IMR-90 (cell line): Measurements from ENCODE around the gene KNTC1. TPM values are rescaled to one million over a fixed set of nuclear protein-coding genes. Genes with fewer than 3 reads are reported as not detected.

Experiments used
- ATAC-seq: fragments of 200-7000 bp; cut with Tn5 transposase; 2 replicates; pipeline ENCODE4 v1.9.1; 2020; ENCODE audit warnings: low read depth, mild to moderate bottlenecking, moderate library complexity
- BruUV-seq: library from RNA; stranded (reverse); fragments of 400-500 nt; replicated peaks from 2 replicates; lab custom pipeline; 2021; lab: Mats Ljungman, UMichigan
- CTCF ChIA-PET: fragments of 300-600 bp; formaldehyde crosslinking; extraction: SDS; loops from one replicate; lab custom pipeline; 2021; ENCODE audit warnings: antibody characterized with exemption; lab: Yijun Ruan, JAX
- POLR2A ChIA-PET: fragments of 300-600 bp; sonication (Branson Sonifier 250); formaldehyde crosslinking; loops from one replicate; lab custom pipeline; 2022; ENCODE audit warnings: antibody characterized with exemption; ENCODE audit not compliant: unreplicated experiment; lab: Charles Lee
- DNase-seq: peaks from one replicate; pipeline ENCODE4 v3.0.0; 2013
- H2AFZ ChIP-seq: replicated peaks from 2 replicates; pipeline ENCODE3; 2013; ENCODE audit warnings: low read length, mild to moderate bottlenecking; ENCODE audit not compliant: poor library complexity
- H2AK5ac ChIP-seq: 2 replicates; pipeline ENCODE4 v1.6.1; 2013; ENCODE audit warnings: low read depth, low read length, inconsistent platforms
- H2AK9ac ChIP-seq: replicated peaks from 2 replicates; pipeline ENCODE3; 2013; ENCODE audit warnings: mild to moderate bottlenecking, low read depth, low read length, moderate library complexity; ENCODE audit not compliant: poor library complexity
- H2BK120ac ChIP-seq: 2 replicates; pipeline ENCODE4 v1.6.1; 2013; ENCODE audit warnings: low read depth, low read length, inconsistent platforms
- H2BK15ac ChIP-seq: 3 replicates; pipeline ENCODE4 v1.6.1; 2013; ENCODE audit warnings: low read depth, low read length, inconsistent platforms
- H2BK20ac ChIP-seq: 2 replicates; pipeline ENCODE4 v1.6.1; 2013; ENCODE audit warnings: low read depth, mild to moderate bottlenecking, inconsistent platforms, low read length, moderate library complexity
- H2BK5ac ChIP-seq: 2 replicates; pipeline ENCODE4 v1.6.1; 2013; ENCODE audit warnings: mild to moderate bottlenecking, low read depth, low read length, inconsistent platforms; ENCODE audit not compliant: poor library complexity, severe bottlenecking
- H3K14ac ChIP-seq: replicated peaks from 2 replicates; pipeline ENCODE4 v1.6.1; 2013; ENCODE audit warnings: low read depth, low read length, inconsistent platforms
- H3K18ac ChIP-seq: 2 replicates; pipeline ENCODE4 v1.6.1; 2013; ENCODE audit warnings: low read depth, low read length, control low read depth
- H3K23ac ChIP-seq: 2 replicates; pipeline ENCODE4 v1.6.1; 2013; ENCODE audit warnings: low read depth, low read length, inconsistent platforms
- H3K27ac ChIP-seq: 2 replicates; pipeline ENCODE4 v1.5.1; 2013; ENCODE audit warnings: mild to moderate bottlenecking, control low read depth, low read length; ENCODE audit not compliant: insufficient read depth
- H3K27me3 ChIP-seq: 2 replicates; pipeline ENCODE4 v1.6.1; 2013; ENCODE audit warnings: low read length; ENCODE audit not compliant: control insufficient read depth, insufficient read depth
- H3K36me3 ChIP-seq: 2 replicates; pipeline ENCODE4 v1.6.1; 2013; ENCODE audit warnings: low read length, mixed read lengths; ENCODE audit not compliant: control insufficient read depth, insufficient read depth
- H3K4ac ChIP-seq: 2 replicates; pipeline ENCODE4 v1.6.1; 2013; ENCODE audit warnings: low read depth, low read length, inconsistent platforms
- H3K4me1 ChIP-seq: 2 replicates; pipeline ENCODE4 v1.6.1; 2013; ENCODE audit warnings: low read length, mixed read lengths; ENCODE audit not compliant: control insufficient read depth, insufficient read depth
- H3K4me2 ChIP-seq: 2 replicates; pipeline ENCODE4 v1.6.1; 2013; ENCODE audit warnings: low read depth, mild to moderate bottlenecking, control low read depth, low read length, moderate library complexity
- H3K4me3 ChIP-seq: 2 replicates; pipeline ENCODE4 v1.5.1; 2013; ENCODE audit warnings: low read depth, mild to moderate bottlenecking, control low read depth, low read length, moderate library complexity; ENCODE audit not compliant: insufficient read depth
- H3K56ac ChIP-seq: 2 replicates; pipeline ENCODE4 v1.6.1; 2013; ENCODE audit warnings: low read length, inconsistent platforms; ENCODE audit not compliant: insufficient read depth; ENCODE audit errors: extremely low read depth
- H3K79me1 ChIP-seq, 2 experiments: 2 replicates each; pipeline ENCODE4 v1.6.1; 2013; ENCODE audit warnings: low read length in 2 of 2, inconsistent platforms in 1 of 2, low read depth in 1 of 2
- H3K9ac ChIP-seq: 2 replicates; pipeline ENCODE4 v1.6.1; 2013; ENCODE audit warnings: low read depth, low read length, control low read depth
- H3K9me1 ChIP-seq: 2 replicates; pipeline ENCODE4 v1.6.1; 2013; ENCODE audit warnings: low read length, inconsistent platforms; ENCODE audit not compliant: insufficient read depth
- H3K9me3 ChIP-seq: 2 replicates; pipeline ENCODE4 v1.6.1; 2013; ENCODE audit warnings: low read length; ENCODE audit not compliant: control insufficient read depth, insufficient read depth
- H4K20me1 ChIP-seq: 2 replicates; pipeline ENCODE4 v1.6.1; 2013; ENCODE audit warnings: low read length, inconsistent platforms; ENCODE audit not compliant: insufficient read depth
- H4K5ac ChIP-seq: 2 replicates; pipeline ENCODE4 v1.6.1; 2013; ENCODE audit warnings: mild to moderate bottlenecking, low read depth, low read length, control low read depth
- H4K8ac ChIP-seq, 2 experiments: 2 replicates each; pipeline ENCODE4 v1.6.1; 2013; ENCODE audit warnings: low read depth in 2 of 2, low read length in 2 of 2, control low read depth in 1 of 2, inconsistent platforms in 1 of 2
- H4K91ac ChIP-seq: 2 replicates; pipeline ENCODE4 v1.6.1; 2013; ENCODE audit warnings: low read depth, low read length, inconsistent platforms; ENCODE audit not compliant: insufficient read depth
- BHLHE40 ChIP-seq: fragments of 150-350 bp; IDR thresholded peaks from 2 replicates; pipeline ENCODE4 v1.6.1; 2016; ENCODE audit warnings: mild to moderate bottlenecking, low read depth, low read length
- CEBPB ChIP-seq: IDR thresholded peaks from 2 replicates; pipeline ENCODE4 v1.6.1; 2012; ENCODE audit warnings: low read depth, low read length, improper control_type of control experiment
- CHD1 ChIP-seq: IDR thresholded peaks from 2 replicates; pipeline ENCODE4 v1.6.1; 2012; ENCODE audit warnings: low read depth, low read length, improper control_type of control experiment
- CTCF ChIP-seq: conservative IDR thresholded peaks from 2 replicates; pipeline ENCODE4 v1.5.1; 2012; ENCODE audit warnings: mild to moderate bottlenecking, low read depth, low read length, improper control_type of control experiment
- ELK1 ChIP-seq: fragments of 150-350 bp; IDR thresholded peaks from 2 replicates; pipeline ENCODE4 v1.6.1; 2016; ENCODE audit warnings: low read depth, mild to moderate bottlenecking, low read length, moderate library complexity, borderline replicate concordance
- FOS ChIP-seq: fragments of 150-350 bp; IDR thresholded peaks from 2 replicates; pipeline ENCODE4 v1.6.1; 2016; ENCODE audit warnings: low read depth, low read length
- MAFK ChIP-seq: IDR thresholded peaks from 2 replicates; pipeline ENCODE4 v1.6.1; 2012; ENCODE audit warnings: low read depth, low read length, improper control_type of control experiment
- MAZ ChIP-seq: IDR thresholded peaks from 2 replicates; pipeline ENCODE4 v1.6.1; 2012; ENCODE audit warnings: low read depth, mild to moderate bottlenecking, low read length, improper control_type of control experiment, moderate library complexity, borderline replicate concordance
- MXI1 ChIP-seq: IDR thresholded peaks from 2 replicates; pipeline ENCODE4 v1.6.1; 2012; ENCODE audit warnings: low read depth, mild to moderate bottlenecking, low read length, moderate library complexity, borderline replicate concordance
- NFE2L2 ChIP-seq: fragments of 150-350 bp; IDR thresholded peaks from 2 replicates; pipeline ENCODE4 v1.6.1; 2016; ENCODE audit warnings: low read depth, mild to moderate bottlenecking, low read length
- POLR2A ChIP-seq: IDR thresholded peaks from 2 replicates; pipeline ENCODE4 v1.6.1; 2012; ENCODE audit warnings: mild to moderate bottlenecking, low read depth, low read length
- RAD21 ChIP-seq: IDR thresholded peaks from 2 replicates; pipeline ENCODE4 v1.6.1; 2012; ENCODE audit warnings: low read length, improper control_type of control experiment
- RCOR1 ChIP-seq: IDR thresholded peaks from 2 replicates; pipeline ENCODE4 v1.6.1; 2012; ENCODE audit warnings: mild to moderate bottlenecking, low read length, improper control_type of control experiment; ENCODE audit not compliant: insufficient replicate concordance
- RFX5 ChIP-seq: IDR thresholded peaks from 2 replicates; pipeline ENCODE4 v1.8.0; 2012; ENCODE audit warnings: low read depth, mild to moderate bottlenecking, low read length, moderate library complexity
- SMC3 ChIP-seq: fragments of 150-350 bp; IDR thresholded peaks from 2 replicates; pipeline ENCODE4 v1.6.1; 2016; ENCODE audit warnings: low read depth, mild to moderate bottlenecking, antibody characterized with exemption, low read length, moderate library complexity
- USF2 ChIP-seq: fragments of 150-350 bp; IDR thresholded peaks from 2 replicates; pipeline ENCODE4 v1.6.1; 2017; ENCODE audit warnings: mild to moderate bottlenecking, antibody characterized with exemption, low read length, low read depth
- WGBS, 2 experiments: methylation state at CpG; one replicate each; pipeline versions ENCODE4 v1.1.5 to v1.1.7; 2013; ENCODE audit warnings: missing lambda C conversion rate in 2 of 2; ENCODE audit not compliant: insufficient read length in 1 of 2; ENCODE audit errors: extremely low coverage in 2 of 2; 5-methylcytosine and 5-hydroxymethylcytosine counted together
- dilution Hi-C: fragments of 300-500 bp; cut with HindIII; formaldehyde crosslinking; loops from one replicate; pipeline ENCODE4 v1.14.3; 2018; ENCODE audit warnings: low sequenced_read_pairs; ENCODE audit not compliant: unreplicated experiment
- in situ Hi-C: fragments of 300-500 bp; cut with MboI; formaldehyde crosslinking; loops from 3 replicates; pipeline ENCODE4 v1.14.3; 2019; ENCODE audit warnings: low sequenced_read_pairs, inconsistent platforms, mixed read lengths
- intact Hi-C: fragments of 100-400 bp; cut with micrococcal nuclease; formaldehyde crosslinking; loops from 2 replicates; pipeline ENCODE4 v1.10.0; 2022
- polyA plus RNA-seq, 3 experiments: library from polyadenylated mRNA; depleted of rRNA; stranded (reverse); fragments of >200 nt; gene quantifications; 2 replicates each; pipeline ENCODE4 v1.2.3, GENCODE V29; 2012; ENCODE audit warnings: low replicate concordance in 1 of 3
- total RNA-seq: library from RNA; depleted of rRNA; stranded (reverse); fragments of >200 nt; gene quantifications from 2 replicates; pipeline ENCODE4 v1.2.3, GENCODE V29; 2012

Gene KNTC1
- total and polyA plus RNA-seq, 2 of the 4 experiments (the other 2 are of a cell fraction) = 16.6 to 23.7 TPM

GRCh38 chr12:122593910-122594309, 66.9 kb downstream of the KNTC1 start:
- Histone ChIP-seq H3K27me3 (no peaks in the 10 kb centered on the region), H3K4me2 (no peak overlapping the region), H3K14ac (no peak overlapping the region), H3K23ac (no peak overlapping the region), H2BK5ac (no peak overlapping the region), H4K5ac (no peak overlapping the region), H3K9me1 (no peaks in the 10 kb centered on the region), H2BK15ac (no peak overlapping the region), H3K27ac (no peak overlapping the region), H2BK120ac (no peak overlapping the region), H3K4me1 (no peaks in the 10 kb centered on the region), H3K18ac (no peak overlapping the region), H3K79me1 (no peaks in the 10 kb centered on the region), H3K4ac (no peak overlapping the region), H2BK20ac (no peak overlapping the region), H2AK9ac (no peak overlapping the region), H2AFZ (no peak overlapping the region), H3K4me3 (no peak overlapping the region), H4K8ac (no peak overlapping the region), H3K9me3 (no peaks in the 10 kb centered on the region), H4K20me1 (no peaks in the 10 kb centered on the region), H2AK5ac (no peak overlapping the region), H3K56ac (no peak overlapping the region), H3K36me3 (peaks cover 13% of the 10 kb centered on the region), H4K91ac (no peak overlapping the region), H3K9ac (no peak overlapping the region)
- no TSS peak for BruUV-seq
- intact Hi-C loops = no loop called here
- ChIA-PET CTCF (no interaction called here), POLR2A (no interaction called here)
- dilution Hi-C loops = no loop called here
- DNase-seq (no peak), ATAC-seq (no peak)
- 100% methylated on average over 1 of the region's 1 CpG; no CpG with 5 or more reads in 1 of the 2 experiments for WGBS, 2 experiments
- TF ChIP-seq CEBPB (no peak), RAD21 (no peak), RFX5 (no peak), SMC3 (no peak), USF2 (no peak), CTCF (no peak), BHLHE40 (no peak), POLR2A (no peak), ELK1 (no peak), MAFK (no peak), CHD1 (no peak), RCOR1 (no peak), MAZ (no peak), MXI1 (no peak), FOS (no peak), NFE2L2 (no peak)
- in situ Hi-C loops = loop anchor here (25.0 kb wide), 1 partner anchor 593 kb away; no protein-coding TSS in a partner anchor
